K562 (cell line): Measurements from ENCODE around the gene ATP6V1A. TPM values are rescaled to one million over a fixed set of nuclear protein-coding genes. Genes with fewer than 3 reads are reported as not detected.
A peak's percentile ranks its signal among the peaks of the same experiment; 100 is the strongest.

ENCODE experiments used
- ATAC-seq: fragments of 200-7000 bp; cut with Tn5 transposase; 3 replicates; pipeline ENCODE4 v1.9.1; 2020; ENCODE audit warnings: moderate library complexity
- BruUV-seq: library from RNA; stranded (reverse); fragments of 400-500 nt; replicated peaks from 2 replicates; lab custom pipeline; 2021; lab: Mats Ljungman, UMichigan
- CTCF ChIA-PET: fragments of 300-600 bp; formaldehyde crosslinking; extraction: SDS; loops from one replicate; lab custom pipeline; 2021; ENCODE audit warnings: low intra/inter-chr PET ratio; lab: Yijun Ruan, JAX
- POLR2A ChIA-PET: fragments of 300-600, 350-650 bp; sonication (Branson Sonifier 250); formaldehyde crosslinking; extraction: SDS; loops from one replicate; lab custom pipeline; 2021; ENCODE audit warnings: antibody characterized with exemption, inconsistent platforms; lab: Yijun Ruan, JAX
- DNase-seq, 4 experiments: peaks; one replicate each; pipeline versions ENCODE4 v3.0.0 to v3.0.0-alpha.2; 2011 to 2018; ENCODE audit warnings: low spot score in 3 of 4, mixed read lengths in 3 of 4; ENCODE audit errors: extremely low read depth in 1 of 4
- FAIRE-seq: peaks from 2 replicates; lab custom pipeline; 2011; peaks lifted over from hg19 to GRCh38; lab: Jason Lieb, UNC
- H2AFZ ChIP-seq: 2 replicates; pipeline ENCODE4 v1.6.0; 2011; ENCODE audit warnings: low read depth, low read length, control low read depth, inconsistent platforms
- H3K27ac ChIP-seq: fragments of 200-600 bp; 3 replicates; pipeline ENCODE4 v1.8.0; 2011; ENCODE audit warnings: low read depth, mild to moderate bottlenecking, control low read depth, inconsistent platforms, low read length, moderate library complexity, mixed read lengths; ENCODE audit errors: extremely low read depth
- H3K27me3 ChIP-seq, 2 experiments: fragments of 300-600 bp in 1 of 2; 2 replicates in 1 of 2; 3 replicates in 1 of 2; pipeline versions ENCODE4 v1.6.0 to v1.8.0; 2011; ENCODE audit warnings: inconsistent platforms in 2 of 2, low read length in 2 of 2, mild to moderate bottlenecking in 1 of 2, mixed read lengths in 1 of 2, moderate library complexity in 1 of 2; ENCODE audit not compliant: control insufficient read depth in 2 of 2, insufficient read depth in 2 of 2
- H3K36me3 ChIP-seq: fragments of 300-600 bp; 3 replicates; pipeline ENCODE4 v1.8.0; 2011; ENCODE audit warnings: mild to moderate bottlenecking, low read length, inconsistent platforms; ENCODE audit not compliant: control insufficient read depth, insufficient read depth
- H3K4me1 ChIP-seq, 2 experiments: fragments of 200-600 bp in 1 of 2; replicated peaks in 1 of 2; 2 replicates in 1 of 2; 3 replicates in 1 of 2; pipeline versions ENCODE4 v1.5.1 to v1.8.0; 2011; ENCODE audit warnings: inconsistent platforms in 2 of 2, low read length in 2 of 2, mild to moderate bottlenecking in 1 of 2, mixed read lengths in 1 of 2, moderate library complexity in 1 of 2; ENCODE audit not compliant: control insufficient read depth in 2 of 2, insufficient read depth in 2 of 2
- H3K4me2 ChIP-seq: 2 replicates; pipeline ENCODE4 v1.6.1; 2011; ENCODE audit warnings: low read length, control low read depth, inconsistent platforms, mixed read lengths; ENCODE audit not compliant: insufficient read depth
- H3K4me3 ChIP-seq: fragments of 200-600 bp; sonication (generic), shearing (Covaris generic); 2 replicates; pipeline ENCODE4 v1.5.1; 2016; ENCODE audit warnings: control low read depth, inconsistent platforms
- H3K79me2 ChIP-seq: fragments of 200-600 bp; 3 replicates; pipeline ENCODE4 v1.8.0; 2011; ENCODE audit warnings: low read length, inconsistent platforms; ENCODE audit not compliant: control insufficient read depth, insufficient read depth
- H3K9ac ChIP-seq, 2 experiments: 2 replicates each; pipeline versions ENCODE4 v1.6.0 to v1.6.1; 2011; ENCODE audit warnings: low read depth in 2 of 2, low read length in 2 of 2, control low read depth in 1 of 2, inconsistent platforms in 1 of 2, mild to moderate bottlenecking in 1 of 2, mixed read lengths in 1 of 2; ENCODE audit not compliant: insufficient read depth in 1 of 2
- H3K9me1 ChIP-seq: one replicate; pipeline ENCODE4 v1.6.0; 2011; ENCODE audit warnings: inconsistent platforms, mild to moderate bottlenecking, low read length, moderate library complexity; ENCODE audit not compliant: control insufficient read depth, insufficient read depth
- H3K9me3 ChIP-seq: replicated peaks from 2 replicates; pipeline ENCODE4 v1.5.1; 2011; ENCODE audit warnings: low read depth, low read length, inconsistent platforms; ENCODE audit not compliant: control insufficient read depth, insufficient read depth
- H4K20me1 ChIP-seq: replicated peaks from 2 replicates; pipeline ENCODE4 v1.6.1; 2011; ENCODE audit warnings: low read length, inconsistent platforms, mixed read lengths; ENCODE audit not compliant: control insufficient read depth, insufficient read depth
- ATF1 ChIP-seq, 2 experiments: fragments of 450-650 bp in 1 of 2; IDR thresholded peaks; 2 replicates each; pipeline ENCODE4 v1.6.1; 2016; ENCODE audit warnings: missing compliant biosample characterization in 1 of 2, missing genetic modification characterization in 1 of 2
- CHCHD3 ChIP-seq: fragments of 250-450 bp; sonication (Bioruptor Pico); IDR thresholded peaks from 2 replicates; pipeline ENCODE4 v2.1.2; 2022; ENCODE audit warnings: mild to moderate bottlenecking
- EGR1 ChIP-seq: fragments of 450-650 bp; conservative IDR thresholded peaks from 2 replicates; pipeline ENCODE4 v1.6.1; 2017; ENCODE audit warnings: mild to moderate bottlenecking
- FOXJ3 ChIP-seq: sonication (generic); formaldehyde crosslinking; IDR thresholded peaks from 2 replicates; pipeline ENCODE4 v1.4.0; 2020; ENCODE audit warnings: mild to moderate bottlenecking, missing genetic modification reagents
- KDM2B ChIP-seq: fragments of 250-450 bp; sonication (Bioruptor Pico); IDR thresholded peaks from 2 replicates; pipeline ENCODE4 v1.8.0; 2021; ENCODE audit warnings: mild to moderate bottlenecking, moderate library complexity
- MAZ ChIP-seq, 2 experiments: fragments of 450-650 bp in 1 of 2; sonication (generic) in 1 of 2; formaldehyde crosslinking; IDR thresholded peaks in 1 of 2; conservative IDR thresholded peaks in 1 of 2; 2 replicates each; pipeline versions ENCODE4 v1.4.0 to v1.5.0; 2020; ENCODE audit warnings: mild to moderate bottlenecking in 1 of 2, missing genetic modification reagents in 1 of 2
- MEIS2 ChIP-seq: fragments of 450-650 bp; IDR thresholded peaks from 2 replicates; pipeline ENCODE4 v1.6.1; 2014; ENCODE audit warnings: mild to moderate bottlenecking; ENCODE audit not compliant: partially characterized antibody
- POLR2H ChIP-seq: IDR thresholded peaks from 2 replicates; pipeline ENCODE4 v1.6.1; 2016; ENCODE audit warnings: missing genetic modification characterization, low read depth, mild to moderate bottlenecking, control low read depth, missing compliant biosample characterization, moderate library complexity
- RNF219 ChIP-seq: fragments of 250-450 bp; sonication (Bioruptor Pico); IDR thresholded peaks from 2 replicates; pipeline ENCODE4 v1.5.0; 2022; ENCODE audit warnings: mild to moderate bottlenecking
- SAP30 ChIP-seq: fragments of 200-600 bp; sonication (generic); IDR thresholded peaks from 2 replicates; pipeline ENCODE4 v1.6.1; 2012; ENCODE audit warnings: borderline replicate concordance, low read depth, mild to moderate bottlenecking, moderate library complexity, low read length, control low read depth, inconsistent platforms; ENCODE audit not compliant: insufficient read depth, poor library complexity, severe bottlenecking
- TAF9B ChIP-seq: fragments of 450-650 bp; IDR thresholded peaks from 2 replicates; pipeline ENCODE4 v1.6.1; 2018; ENCODE audit warnings: mild to moderate bottlenecking; ENCODE audit not compliant: partially characterized antibody
- YY1 ChIP-seq, 3 experiments: IDR thresholded peaks; 2 replicates each; pipeline ENCODE4 v1.6.1; 2011; ENCODE audit warnings: low read length in 2 of 3, mild to moderate bottlenecking in 2 of 3, moderate library complexity in 2 of 3, borderline replicate concordance in 1 of 3, control low read depth in 1 of 3, low read depth in 1 of 3; ENCODE audit not compliant: insufficient read depth in 3 of 3, insufficient replicate concordance in 2 of 3, control insufficient read depth in 1 of 3, insufficient read length in 1 of 3; ENCODE audit errors: extremely low read depth in 1 of 3
- ZBTB34 ChIP-seq: fragments of 250-450 bp; sonication (Bioruptor Pico); IDR thresholded peaks from 2 replicates; pipeline ENCODE4 v1.8.0; 2021; ENCODE audit warnings: mild to moderate bottlenecking, moderate library complexity
- ZKSCAN8 ChIP-seq: fragments of 200-800 bp; sonication (Bioruptor generic); IDR thresholded peaks from 2 replicates; pipeline ENCODE4 v1.6.1; 2016; ENCODE audit warnings: missing genetic modification characterization, missing compliant biosample characterization
- ZNF197 ChIP-seq: fragments of 200-800 bp; sonication (Bioruptor generic); IDR thresholded peaks from 2 replicates; pipeline ENCODE4 v1.6.1; 2016; ENCODE audit warnings: low read depth, missing genetic modification characterization, missing compliant biosample characterization
- ZNF75A ChIP-seq: fragments of 450-650 bp; formaldehyde crosslinking; IDR thresholded peaks from 2 replicates; pipeline ENCODE4 v1.4.0; 2020; ENCODE audit warnings: mild to moderate bottlenecking
- ZNF76 ChIP-seq: fragments of 250-450 bp; sonication (Bioruptor Pico); IDR thresholded peaks from 2 replicates; pipeline ENCODE4 v1.4.0; 2020; ENCODE audit warnings: mild to moderate bottlenecking, moderate library complexity, borderline replicate concordance
- WGBS: fragments of 100-300 bp; shearing (Covaris generic); methylation state at CpG from one replicate; pipeline ENCODE4 v1.1.6; 2016; ENCODE audit warnings: low coverage, mixed read lengths; ENCODE audit not compliant: insufficient coverage; ENCODE audit errors: missing lambda C conversion rate; 5-methylcytosine and 5-hydroxymethylcytosine counted together
- in situ Hi-C: fragments of 300-500 bp; cut with MboI; formaldehyde crosslinking; loops from 4 replicates; pipeline ENCODE4 v1.15.0; 2018; ENCODE audit warnings: inconsistent platforms, mixed read lengths
- intact Hi-C: fragments of 100-400 bp; cut with micrococcal nuclease; formaldehyde crosslinking; loops from 2 replicates; pipeline ENCODE4 v1.14.2; 2022
- polyA plus RNA-seq, 8 experiments: library from polyadenylated mRNA; depleted of rRNA in 4 of 8; stranded (reverse) in 5 of 8; unstranded in 3 of 8; fragments of >200 nt; fragmentation: Nextera tagmentation in 2 of 8; fragmentation: Illumina TruSeq in 1 of 8; extraction: Ambion mirVana in 2 of 8; extraction: Trizol in 1 of 8; gene quantifications; 2 replicates each; pipeline versions ENCODE4 v1.2.1 to v1.2.3, GENCODE V29; 2011 to 2014; ENCODE audit warnings: inconsistent platforms in 1 of 8, missing spikeins in 1 of 8
- total RNA-seq, 7 experiments: library from RNA; depleted of rRNA in 6 of 7; stranded (reverse); fragments of >200 nt in 6 of 7; fragmentation: Illumina TruSeq in 2 of 7; extraction: Trizol in 2 of 7; gene quantifications; 2 replicates each; pipeline versions ENCODE4 v1.2.1 to v1.2.3, GENCODE V29; 2011 to 2021; ENCODE audit warnings: low replicate concordance in 1 of 7

Gene ATP6V1A
- total and polyA plus RNA-seq, 9 of the 15 experiments (the other 6 are each of a cell fraction or from before 2014, with no cell fraction given) = 23.6 to 57.1 (median 39.9) TPM

GRCh38 chr3:113747283-113748046 lies 630 bp downstream of the ATP6V1A start:
- peak; percentile 66 for FAIRE-seq
- Histone ChIP-seq H3K9ac (peak overlapping the region; percentile 87 to 95), H3K4me2 (peak overlapping the region; percentile 96), H3K36me3 (peaks cover 10% of the 10 kb centered on the region; the same call in 1 of the 3 replicates), H3K27me3 (no peaks in the 10 kb centered on the region), H4K20me1 (peaks cover 9% of the 10 kb centered on the region; the same call in 1 of the 2 replicates), H3K4me3 (peak overlapping the region; percentile 90), H3K79me2 (peaks cover 89% of the 10 kb centered on the region), H3K4me1 (peaks cover 0 to 9% of the 10 kb centered on the region in 2 experiments; a peak in 4 of 5 replicates), H3K9me3 (no peaks in the 10 kb centered on the region), H3K9me1 (no peaks in the 10 kb centered on the region), H2AFZ (peak overlapping the region; percentile 81), H3K27ac (peak overlapping the region; percentile 88)
- in situ Hi-C loops (no loop called here), intact Hi-C loops (loop anchor here (2.0 to 5.0 kb wide), 3 partner anchors 51 to 250 kb away; partner anchors contain the start of gene USF3)
- DNase-seq = peak; percentile 9 to 56 (median 18)
- peak; percentile 50 for ATAC-seq
- WGBS = 0% methylated on average over 17 of the region's 18 CpGs
- POLR2A ChIA-PET = interaction anchor here (1.7 kb wide), 1 partner anchor 12 kb away, joined by 4 read pairs; no protein-coding TSS in a partner anchor
- BruUV-seq = TSS peak; percentile 68
- CTCF ChIA-PET = no interaction called here
- TF ChIP-seq ZNF76 (CRISPR knock-in tag) (no peak), POLR2H (no peak), ZNF197 (no peak), ATF1 (CRISPR knock-in tag; IDR thresholded peaks at IDR 0.05) (no peak), ATF1 (tag; IDR thresholded peaks at IDR 0.05) (no peak), SAP30 (peak; percentile 46), ZNF75A (no peak), FOXJ3 (CRISPR knock-in tag) (no peak), RNF219 (CRISPR knock-in tag) (no peak), EGR1 (peak; percentile 38; the same call in 1 of the 2 replicates), CHCHD3 (no peak), ZKSCAN8 (CRISPR knock-in tag) (no peak), MEIS2 (peak; percentile 59), TAF9B (no peak), ZBTB34 (no peak), KDM2B (CRISPR knock-in tag) (no peak), YY1 (IDR thresholded peaks at IDR 0.05; ENCODE audit: borderline replicate concordance in 1 of 3, control insufficient read depth in 1 of 3, extremely low read depth in 1 of 3, insufficient read depth in 3 of 3, insufficient read length in 1 of 3, insufficient replicate concordance in 2 of 3, low read depth in 1 of 3, low read length in 2 of 3) (peak in 1 of 3 experiments; percentile 64), MAZ (CRISPR knock-in tag; conservative IDR thresholded peaks at IDR 0.05 in 1 of 2, IDR thresholded peaks at IDR 0.05 in 1 of 2) (no peak)
